ENCODE data around the gene DNAJB1.
"Not testable (repeated sequence)": the region's sequence is repeated elsewhere in the genome, so short reads cannot be mapped to it uniquely, and the experiment has no call there.

DNAJB1 gene

GRCh38 chr19:14517840-14518505 lies at the start of gene DNAJB1:
TSS of gene DNAJB1 (minus strand) at chr19:14518397. CDS start at chr19:14518349, 48 bp downstream.
- peak; percentile 10 to 66 for DNase-seq

DNA sequence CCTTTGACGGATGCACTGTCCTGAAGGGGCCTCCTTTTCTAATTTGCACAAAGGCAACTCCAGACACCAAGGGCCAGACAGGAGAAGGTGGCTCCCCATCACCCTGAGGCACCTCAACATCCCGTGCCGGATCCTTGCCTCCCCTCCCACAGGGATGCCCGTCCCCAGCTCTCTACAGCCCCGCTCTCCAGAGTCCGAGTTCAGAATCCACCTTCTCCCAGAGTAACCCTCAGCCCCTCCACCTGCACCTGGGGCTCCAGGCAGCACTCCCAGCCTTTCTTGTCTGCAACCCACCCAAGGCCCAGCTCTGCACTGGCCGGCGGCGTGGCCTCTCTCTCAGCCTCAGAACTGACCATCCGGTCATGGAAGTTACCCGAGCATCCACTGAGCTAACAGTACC lies 48.9 kb upstream of the DNAJB1 start:
- DNase-seq, result no peak

DNA sequence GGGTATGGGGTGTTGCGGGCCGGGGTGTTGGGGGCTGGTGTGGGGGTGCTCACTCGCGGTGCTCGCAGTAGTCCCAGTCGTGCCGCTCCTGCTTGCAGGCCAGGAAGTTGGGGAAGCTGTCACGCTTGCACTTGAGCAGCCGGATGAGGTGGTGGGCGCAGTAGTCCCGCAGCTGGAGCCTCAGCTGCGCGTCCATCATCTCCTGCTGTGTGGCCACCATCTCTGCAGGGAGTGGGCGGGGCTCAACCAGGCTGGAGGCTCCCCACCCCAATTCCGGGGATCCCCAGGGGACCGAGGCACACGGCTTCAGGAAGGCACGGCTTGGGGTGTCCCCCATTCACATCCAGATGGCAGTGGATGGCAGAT lies 48.5 kb upstream of the DNAJB1 start:
- no peak for DNase-seq

DNA sequence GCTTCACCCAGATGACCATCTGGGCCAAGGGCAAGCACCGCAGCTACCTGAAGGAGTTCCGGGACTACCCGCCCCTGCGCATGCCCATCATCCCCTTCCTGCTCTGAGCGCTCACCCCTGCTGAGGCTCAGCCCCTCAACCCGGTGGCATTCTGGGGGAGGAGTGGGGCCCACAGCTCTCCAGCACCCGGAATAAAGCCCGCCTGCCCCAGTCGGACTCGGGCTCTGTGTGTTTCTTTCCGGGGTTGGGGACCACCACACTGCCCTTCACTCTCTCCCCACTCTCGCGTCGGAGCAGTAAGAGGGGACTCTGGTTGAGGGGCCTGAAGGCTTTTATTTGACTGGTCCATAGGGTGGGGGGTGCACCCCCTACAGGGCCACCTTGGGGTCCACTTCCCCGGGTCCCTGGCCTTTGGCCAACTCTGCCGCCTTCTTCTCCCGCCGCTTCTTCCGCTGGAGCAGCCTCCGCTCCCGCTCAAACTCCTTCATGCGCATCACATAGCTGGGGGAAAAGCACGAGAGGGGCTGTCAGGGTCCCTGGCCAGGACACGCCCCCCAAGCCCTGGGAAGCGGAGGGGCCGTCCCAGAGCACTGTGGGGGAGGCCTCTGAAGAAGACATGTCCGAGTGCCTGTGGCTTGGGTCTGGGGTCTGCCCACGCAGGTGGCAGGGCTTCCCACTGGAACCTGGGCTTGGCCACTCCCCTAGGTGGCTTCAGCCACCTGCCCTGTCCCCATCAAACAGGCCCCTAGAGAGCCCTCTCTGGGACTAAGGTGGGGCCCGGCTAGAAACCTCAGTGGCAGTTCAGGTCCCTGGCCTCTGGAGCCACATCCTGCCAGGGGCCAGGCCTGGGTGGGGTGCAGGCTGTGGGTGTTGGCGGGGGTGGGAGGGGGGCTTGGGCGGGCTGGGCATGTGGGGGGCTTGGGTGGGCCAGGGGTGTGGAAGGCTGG lies 47.8 kb upstream of the DNAJB1 start:
- no peak for DNase-seq

GRCh38 chr19:14565298-14565679 lies 47.1 kb upstream of the DNAJB1 start:
- no peak for DNase-seq

DNA sequence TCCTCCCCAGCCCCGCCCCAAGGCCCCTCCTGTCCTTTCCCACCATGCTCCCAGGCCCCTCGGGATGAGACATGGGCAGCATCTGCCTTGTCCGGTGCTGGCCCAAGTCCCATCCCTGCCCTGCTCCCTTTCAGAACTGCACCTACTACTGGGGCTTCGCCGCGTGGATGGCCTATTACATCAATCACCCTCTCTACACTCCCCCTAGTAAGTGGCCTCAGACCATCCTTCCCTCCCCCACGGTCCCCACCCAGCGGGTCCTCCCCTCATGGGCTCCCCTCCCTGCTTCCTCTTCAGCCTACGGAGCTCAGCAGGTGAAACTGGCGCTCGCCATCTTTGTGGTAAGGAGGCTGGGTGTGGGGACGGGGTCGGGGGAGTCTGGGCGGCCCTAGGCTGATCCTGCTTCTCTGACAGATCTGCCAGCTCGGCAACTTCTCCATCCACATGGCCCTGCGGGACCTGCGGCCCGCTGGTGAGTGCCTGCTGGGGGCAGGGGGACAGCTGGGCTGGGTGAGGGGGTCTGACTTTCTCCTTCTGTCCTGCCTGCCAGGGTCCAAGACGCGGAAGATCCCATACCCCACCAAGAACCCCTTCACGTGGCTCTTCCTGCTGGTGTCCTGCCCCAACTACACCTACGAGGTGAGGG lies 46.6 kb upstream of the DNAJB1 start:
- not testable (repeated sequence) for DNase-seq

- DNase-seq, result no peak
Measured at GRCh38 chr19:14563989-14564651, 45.9 kb upstream of the DNAJB1 start.

- DNase-seq, result no peak
Measured at GRCh38 chr19:14563590-14563926, 45.4 kb upstream of the DNAJB1 start.

DNA sequence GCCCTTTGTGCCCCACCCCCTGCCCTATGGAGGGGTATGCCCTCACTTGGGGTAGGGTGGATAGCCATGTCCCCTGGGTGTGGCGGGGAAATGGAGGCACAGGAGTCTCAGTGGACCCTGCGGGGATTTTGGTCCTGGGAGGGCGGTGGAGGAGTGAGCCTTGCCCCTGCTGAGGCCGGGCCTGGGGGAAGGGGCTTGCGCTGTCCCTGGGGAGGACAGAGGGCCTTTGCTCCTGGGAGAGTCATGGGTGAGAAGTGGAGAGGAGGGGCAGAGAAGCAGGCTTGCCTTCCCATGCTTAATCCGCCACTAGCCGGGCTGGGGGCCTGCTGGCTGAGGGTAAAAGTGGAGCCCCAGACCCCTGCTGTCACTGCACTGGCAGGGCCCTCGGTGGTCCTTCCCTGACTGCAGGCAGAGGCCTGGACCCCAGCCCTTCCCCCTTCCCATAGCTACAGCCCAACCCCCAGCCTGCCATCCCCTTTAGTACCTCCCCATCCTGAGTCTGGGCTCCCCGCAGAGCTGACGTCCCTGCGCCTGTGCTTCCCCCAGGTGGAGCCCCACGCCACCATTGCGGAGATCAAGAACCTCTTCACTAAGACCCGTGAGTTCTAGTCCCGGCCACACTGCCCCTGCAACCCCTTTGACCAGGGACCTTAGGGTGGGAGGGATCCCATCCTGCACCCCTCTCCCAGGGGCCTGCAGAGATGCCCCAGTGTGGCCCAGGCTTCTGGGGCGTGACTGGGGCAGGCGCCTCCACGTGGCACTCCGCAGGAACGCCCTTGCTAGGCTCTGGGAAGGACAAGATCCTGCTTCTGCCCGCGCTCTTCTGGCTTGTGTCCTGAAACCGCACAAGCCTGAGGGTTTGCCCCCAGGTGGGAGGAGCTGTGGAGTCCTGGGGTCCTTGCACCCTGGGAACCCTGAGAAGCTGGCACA lies 44.7 kb upstream of the DNAJB1 start:
- DNase-seq, result no peak

DNA sequence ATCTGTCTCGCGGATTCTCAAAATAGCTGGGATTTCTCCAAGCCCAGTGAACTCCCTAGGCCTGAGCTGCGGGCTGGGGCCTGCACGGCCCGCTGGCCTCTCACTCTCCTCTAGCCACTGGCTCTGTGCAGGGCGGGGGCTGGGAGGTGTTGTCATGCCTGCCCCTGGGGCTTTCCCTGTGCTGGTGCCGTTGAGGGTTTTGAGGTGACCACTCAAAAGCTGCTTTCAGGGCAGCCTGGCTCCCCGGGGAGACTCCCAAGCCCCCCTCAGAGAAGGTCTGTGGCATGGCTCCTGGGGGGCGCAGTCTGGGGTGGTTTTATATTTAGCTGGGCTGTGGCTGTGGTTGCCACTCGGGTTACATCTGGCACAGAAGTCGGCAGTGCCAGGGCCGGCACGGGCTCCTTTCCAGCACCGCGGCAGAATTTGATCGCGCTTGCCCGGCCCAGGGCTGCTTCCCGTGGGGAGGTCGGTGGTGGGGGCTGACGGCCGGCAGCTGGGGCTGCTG lies 43.7 kb upstream of the DNAJB1 start:
- no peak for DNase-seq

GRCh38 chr19:14561249-14561648 lies 43.1 kb upstream of the DNAJB1 start:
- no peak for DNase-seq

GRCh38 chr19:14560776-14561108 lies 42.5 kb upstream of the DNAJB1 start:
- no peak for DNase-seq

- no peak for DNase-seq
Measured at GRCh38 chr19:14559916-14560775, 41.9 kb upstream of the DNAJB1 start.

DNA sequence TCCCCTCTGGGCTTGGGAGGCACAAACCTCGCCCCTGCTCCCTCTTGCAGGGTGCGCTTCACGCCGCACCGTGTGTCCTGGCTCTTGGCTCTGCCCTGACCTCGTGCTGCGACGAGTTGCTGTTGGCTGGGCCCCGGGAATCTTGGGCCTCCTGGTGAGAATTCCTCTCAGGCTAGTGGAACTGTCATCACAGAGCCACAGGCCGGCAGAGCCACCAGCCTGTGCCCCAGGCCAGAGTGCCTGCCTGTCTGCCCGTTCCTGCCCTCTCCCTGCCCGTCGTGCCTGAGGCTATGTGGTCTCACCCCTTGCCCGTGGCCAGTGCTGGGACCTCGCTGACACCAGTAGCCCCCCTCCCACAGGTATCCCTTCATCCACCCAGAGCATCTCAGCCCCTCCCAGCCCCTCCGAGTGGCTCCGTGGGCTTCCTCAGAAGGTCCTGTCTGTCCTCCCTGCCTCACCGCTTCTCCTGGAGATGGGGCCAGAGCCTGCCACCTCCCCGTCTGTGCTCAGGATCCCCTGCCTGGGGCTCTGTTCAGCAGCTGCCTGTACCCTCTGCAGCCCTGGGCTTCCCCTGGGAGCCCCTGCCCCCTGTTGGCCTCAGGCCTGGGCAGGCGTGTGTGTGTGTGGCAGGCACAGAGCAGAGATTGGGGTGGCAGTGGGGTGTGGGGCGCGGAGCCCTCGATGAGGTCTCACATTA lies 40.3 kb upstream of the DNAJB1 start:
- no peak for DNase-seq

DNA sequence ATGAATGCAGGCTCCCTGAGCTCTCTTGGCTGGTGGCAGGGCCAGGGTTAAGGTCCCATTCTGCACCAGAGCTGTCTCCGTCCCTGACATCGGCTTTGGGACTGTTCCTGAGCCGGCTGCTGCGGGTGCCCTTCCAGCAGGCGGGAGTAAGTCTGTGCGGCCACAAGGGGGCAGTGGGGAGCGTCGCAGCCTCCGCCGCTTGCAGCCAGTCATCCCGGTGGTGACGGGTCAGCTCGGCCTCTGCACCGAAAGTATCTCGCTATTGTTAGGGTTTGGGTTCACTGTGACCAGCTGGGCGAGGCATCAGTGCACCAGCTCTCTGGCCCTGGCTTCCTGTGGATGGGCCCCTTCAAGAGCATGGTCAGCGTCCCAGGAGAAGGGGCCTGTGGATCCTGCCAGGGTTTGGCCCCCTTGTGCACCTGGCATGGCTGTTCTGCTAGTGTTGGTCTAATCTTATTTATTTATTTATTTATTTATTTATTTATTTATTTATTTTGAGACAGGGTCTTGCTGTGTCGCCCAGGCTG lies 38.5 kb upstream of the DNAJB1 start:
- DNase-seq, result peak; percentile 33 to 47

DNA sequence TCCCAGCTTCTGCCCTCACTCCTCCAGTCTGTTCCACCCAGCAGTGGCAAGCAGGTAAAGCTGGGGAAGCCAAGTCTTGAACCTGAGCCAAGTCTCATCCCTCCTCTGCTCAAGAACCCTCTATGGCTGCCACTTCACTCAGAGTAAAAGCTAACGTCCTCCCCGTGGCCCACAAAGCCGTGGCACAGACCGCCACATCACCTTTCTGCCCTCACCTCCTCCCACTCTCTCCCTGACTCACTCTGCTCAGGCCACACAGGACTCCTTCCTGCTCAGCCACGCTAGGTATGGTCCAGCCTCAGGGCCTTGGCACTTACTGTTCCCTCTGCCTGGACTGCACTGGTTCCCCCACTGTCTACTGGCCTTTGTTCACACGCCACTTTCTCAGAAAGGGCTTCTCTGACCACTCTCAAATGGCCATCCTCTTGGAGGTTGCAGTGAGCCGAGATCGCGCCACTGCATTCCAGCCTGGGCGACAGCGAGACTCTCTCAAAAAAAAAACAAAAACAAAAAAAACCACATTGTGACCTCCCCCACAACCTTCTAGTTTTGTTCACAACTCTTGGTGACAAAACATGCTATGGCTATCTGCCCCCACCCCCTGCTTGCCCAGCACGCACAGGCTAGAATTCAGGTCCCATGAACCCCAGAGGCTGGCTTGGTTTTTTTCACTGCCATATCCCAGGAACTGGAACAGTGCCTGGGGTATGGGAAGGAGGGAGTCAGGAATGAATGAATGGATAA lies 37.9 kb upstream of the DNAJB1 start:
- no peak for DNase-seq

DNA sequence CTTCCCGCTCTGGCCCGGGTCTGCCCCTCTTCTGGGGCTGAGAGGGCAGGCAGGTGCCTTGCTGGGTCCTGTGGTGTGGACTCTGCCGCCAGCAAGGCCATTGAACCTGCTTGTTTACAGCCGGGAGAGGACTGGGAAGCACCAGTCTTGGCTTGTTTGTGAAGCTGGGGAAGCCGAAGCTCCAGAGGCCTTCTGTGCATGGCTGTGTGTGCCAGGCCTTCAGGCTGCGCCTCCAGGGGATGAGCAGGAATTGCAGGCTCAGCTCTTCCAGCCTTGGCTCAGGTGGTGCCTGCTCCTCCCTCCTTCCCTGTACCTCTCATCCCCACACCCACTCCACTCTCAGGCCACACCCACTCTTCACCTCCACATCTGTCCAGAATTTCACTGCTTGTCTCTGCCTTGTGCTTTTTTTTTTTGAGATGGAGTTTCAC lies 36.2 kb upstream of the DNAJB1 start:
- peak; percentile 31 to 66 for DNase-seq

DNA sequence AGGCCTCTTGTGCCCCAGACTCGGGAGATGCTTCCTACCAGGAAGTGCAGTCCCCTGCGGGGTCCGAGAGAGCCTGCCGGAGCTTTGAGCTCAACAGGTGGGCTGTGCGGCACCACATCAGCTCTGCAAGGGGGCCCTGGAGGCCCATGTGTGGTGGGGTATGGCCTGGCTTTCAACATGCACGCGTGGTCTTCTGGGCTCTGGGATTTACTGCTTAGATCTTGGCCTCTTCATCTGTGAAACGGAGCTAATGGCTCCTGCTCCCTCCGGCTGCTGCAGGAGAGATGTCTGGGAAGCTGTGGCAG lies 35.7 kb upstream of the DNAJB1 start:
- no peak for DNase-seq
